ENCODE data around the gene TMEM218.
"Not testable (repeated sequence)": the region's sequence is repeated elsewhere in the genome, so short reads cannot be mapped to it uniquely, and the experiment has no call there.

TMEM218 gene

GRCh38 chr11:125074511-125075241, 36.8 kb downstream of the TMEM218 start:
- no peak for DNase-seq

- DNase-seq, result no peak
Observed at GRCh38 chr11:125073616-125074483, 37.6 kb downstream of the TMEM218 start.

- DNase-seq, result no peak
Observed at GRCh38 chr11:125072961-125073590, 38.4 kb downstream of the TMEM218 start.

- no peak for DNase-seq
Observed at GRCh38 chr11:125072218-125072960, 39.0 kb downstream of the TMEM218 start.

- no peak for DNase-seq
Observed at GRCh38 chr11:125071846-125072217, 39.6 kb downstream of the TMEM218 start.

- no peak for DNase-seq
Observed at GRCh38 chr11:125071435-125071834, 40.0 kb downstream of the TMEM218 start.

GRCh38 chr11:125070699-125071254, 40.6 kb downstream of the TMEM218 start:
- no peak for DNase-seq

- DNase-seq, result no peak
Observed at GRCh38 chr11:125069796-125070195, 41.6 kb downstream of the TMEM218 start.

GRCh38 chr11:125069008-125069407, 42.4 kb downstream of the TMEM218 start:
- no peak for DNase-seq

- DNase-seq, result no peak
Observed at GRCh38 chr11:125068368-125068767, 43.1 kb downstream of the TMEM218 start.

GRCh38 chr11:125064070-125064469, 47.4 kb downstream of the TMEM218 start:
- DNase-seq, result no peak

- DNase-seq, result no peak
Observed at GRCh38 chr11:125063429-125064043, 47.9 kb downstream of the TMEM218 start.

- no peak for DNase-seq
Observed at GRCh38 chr11:125062931-125063428, 48.4 kb downstream of the TMEM218 start, which contains the start of gene SLC37A2. SLC37A2 (plus strand) TSS chr11:125063305; CDS start chr11:125063368, 63 bp downstream.

GRCh38 chr11:125062218-125062930, 49.1 kb downstream of the TMEM218 start:
- DNase-seq, result no peak

GRCh38 chr11:125061281-125061680, 50.1 kb downstream of the TMEM218 start:
- no peak for DNase-seq

- no peak for DNase-seq
Observed at GRCh38 chr11:125057693-125058016, 53.8 kb downstream of the TMEM218 start.

- no peak for DNase-seq
Observed at GRCh38 chr11:125056931-125057692, 54.3 kb downstream of the TMEM218 start.

- DNase-seq, result not testable (repeated sequence)
Observed at GRCh38 chr11:125056111-125056510, 55.3 kb downstream of the TMEM218 start.

GRCh38 chr11:125055107-125055715, 56.2 kb downstream of the TMEM218 start:
- no peak for DNase-seq

GRCh38 chr11:125053167-125053566, 58.3 kb downstream of the TMEM218 start:
- DNase-seq, result no peak

Data from NCI-H2029 (cell line).